Nephron progenitor cell (in vitro differentiated cells): ENCODE data around the gene KIF6.

ENCODE experiments used
- DNase-seq: peaks from one replicate; pipeline ENCODE4 v3.0.0; 2021
- H3K27ac Mint-ChIP-seq: 2 replicates; pipeline ENCODE4 v1.8.0; 2021; ENCODE audit warnings: mild to moderate bottlenecking, moderate library complexity, mixed read lengths
- H3K27me3 Mint-ChIP-seq: 2 replicates; pipeline ENCODE4 v1.8.0; 2021; ENCODE audit warnings: mild to moderate bottlenecking, low read depth, mixed read lengths; ENCODE audit not compliant: poor library complexity
- H3K36me3 Mint-ChIP-seq: 2 replicates; pipeline ENCODE4 v1.8.0; 2021; ENCODE audit warnings: low read depth, mixed read lengths
- H3K4me1 Mint-ChIP-seq: 2 replicates; pipeline ENCODE4 v1.8.0; 2021; ENCODE audit warnings: mixed read lengths
- H3K4me3 Mint-ChIP-seq: 2 replicates; pipeline ENCODE4 v1.8.0; 2021; ENCODE audit warnings: mild to moderate bottlenecking, moderate library complexity, mixed read lengths
- H3K9me3 Mint-ChIP-seq: 2 replicates; pipeline ENCODE4 v1.8.0; 2021; ENCODE audit warnings: mild to moderate bottlenecking, moderate library complexity, mixed read lengths
- TF ChIP-seq, protein P1 (sequence below): fragments of 200-600 bp; sonication (generic); IDR thresholded peaks from 2 replicates; pipeline ENCODE4 v1.5.0; 2021; ENCODE audit warnings: antibody characterized with exemption

Gene KIF6

DNA sequence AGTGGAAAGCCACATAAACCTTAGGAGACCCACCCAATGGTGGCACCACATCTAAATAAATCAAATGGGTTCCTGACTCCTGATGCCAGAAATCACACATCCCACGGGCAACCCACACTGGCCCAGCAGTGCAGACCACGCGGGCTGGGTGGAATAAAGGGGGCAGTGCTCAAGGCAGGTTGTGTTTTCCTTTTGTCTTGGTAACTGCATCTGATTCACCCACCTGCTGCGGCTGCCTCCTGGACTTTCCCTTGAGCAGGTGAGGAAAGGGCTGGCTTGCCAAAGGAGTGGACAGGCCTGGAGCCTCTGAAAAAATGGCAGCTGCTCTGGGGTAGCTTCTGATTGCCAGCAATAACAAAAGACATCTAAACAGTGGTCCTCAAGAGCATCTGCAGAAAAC, 283.2 kb downstream of the KIF6 start:
- no peaks in the 10 kb centered on the region for H3K36me3 Mint-ChIP-seq
- no peak for DNase-seq
- TF ChIP-seq, protein P1, sequence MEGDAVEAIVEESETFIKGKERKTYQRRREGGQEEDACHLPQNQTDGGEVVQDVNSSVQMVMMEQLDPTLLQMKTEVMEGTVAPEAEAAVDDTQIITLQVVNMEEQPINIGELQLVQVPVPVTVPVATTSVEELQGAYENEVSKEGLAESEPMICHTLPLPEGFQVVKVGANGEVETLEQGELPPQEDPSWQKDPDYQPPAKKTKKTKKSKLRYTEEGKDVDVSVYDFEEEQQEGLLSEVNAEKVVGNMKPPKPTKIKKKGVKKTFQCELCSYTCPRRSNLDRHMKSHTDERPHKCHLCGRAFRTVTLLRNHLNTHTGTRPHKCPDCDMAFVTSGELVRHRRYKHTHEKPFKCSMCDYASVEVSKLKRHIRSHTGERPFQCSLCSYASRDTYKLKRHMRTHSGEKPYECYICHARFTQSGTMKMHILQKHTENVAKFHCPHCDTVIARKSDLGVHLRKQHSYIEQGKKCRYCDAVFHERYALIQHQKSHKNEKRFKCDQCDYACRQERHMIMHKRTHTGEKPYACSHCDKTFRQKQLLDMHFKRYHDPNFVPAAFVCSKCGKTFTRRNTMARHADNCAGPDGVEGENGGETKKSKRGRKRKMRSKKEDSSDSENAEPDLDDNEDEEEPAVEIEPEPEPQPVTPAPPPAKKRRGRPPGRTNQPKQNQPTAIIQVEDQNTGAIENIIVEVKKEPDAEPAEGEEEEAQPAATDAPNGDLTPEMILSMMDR: no peak
- peaks cover 7% of the 10 kb centered on the region for H3K27me3 Mint-ChIP-seq
- H3K4me3 Mint-ChIP-seq: no peak overlapping the region
- peaks cover 7% of the 10 kb centered on the region for H3K9me3 Mint-ChIP-seq
- H3K27ac Mint-ChIP-seq: no peak overlapping the region
- H3K4me1 Mint-ChIP-seq: peaks cover 9% of the 10 kb centered on the region

- Mint-ChIP-seq H3K4me3 (no peak overlapping the region), H3K36me3 (no peaks in the 10 kb centered on the region), H3K27ac (no peak overlapping the region), H3K4me1 (peaks cover 9% of the 10 kb centered on the region), H3K9me3 (peaks cover 13% of the 10 kb centered on the region), H3K27me3 (peaks cover 7% of the 10 kb centered on the region)
- TF ChIP-seq, protein P1: no peak
- DNase-seq: no peak
Measured at GRCh38 chr6:39441301-39441700, 283.9 kb downstream of the KIF6 start.

GRCh38 chr6:39440039-39440426, 285.2 kb downstream of the KIF6 start:
- DNase-seq: no peak
- Mint-ChIP-seq H3K9me3 (peaks cover 22% of the 10 kb centered on the region), H3K36me3 (peaks cover 4% of the 10 kb centered on the region), H3K27ac (no peak overlapping the region), H3K4me1 (peaks cover 4% of the 10 kb centered on the region), H3K27me3 (peaks cover 3% of the 10 kb centered on the region), H3K4me3 (no peak overlapping the region)
- TF ChIP-seq, protein P1: no peak

DNA sequence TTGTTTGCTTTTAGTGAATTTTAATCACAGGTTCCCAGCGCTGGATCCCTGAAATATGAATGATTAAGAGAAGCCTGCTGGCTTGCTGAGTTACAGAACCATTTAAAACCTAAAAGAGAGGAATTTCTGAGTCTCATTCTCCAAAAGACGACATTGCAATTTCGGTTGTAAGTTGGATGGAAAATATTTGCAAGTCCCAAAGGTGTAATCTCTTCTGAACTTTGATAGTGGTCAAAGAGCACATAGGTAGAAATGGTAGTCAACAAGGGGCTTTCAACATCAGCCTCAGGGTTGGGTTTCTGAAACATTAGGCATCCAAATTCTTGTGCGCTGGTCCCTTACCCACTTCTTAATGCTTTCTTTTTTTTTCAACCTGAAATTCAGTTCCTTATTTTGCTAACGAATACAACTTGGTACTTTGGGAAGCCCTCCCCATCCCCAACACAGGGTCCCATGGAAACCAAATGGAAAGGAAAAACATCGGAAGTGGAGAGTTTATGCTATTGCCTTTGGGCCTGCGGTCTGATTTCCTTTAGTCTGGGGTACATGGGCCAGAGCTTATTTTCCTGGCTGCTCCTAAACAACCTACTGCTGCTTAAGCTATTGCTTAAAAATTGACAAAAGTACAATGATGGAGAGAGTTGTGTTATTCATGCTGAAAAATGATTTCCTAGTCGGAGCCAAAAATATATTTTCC, 285.7 kb downstream of the KIF6 start:
- Mint-ChIP-seq H3K9me3 (peaks cover 22% of the 10 kb centered on the region), H3K27ac (no peak overlapping the region), H3K4me3 (no peak overlapping the region), H3K4me1 (no peaks in the 10 kb centered on the region), H3K36me3 (peaks cover 4% of the 10 kb centered on the region), H3K27me3 (peaks cover 3% of the 10 kb centered on the region)
- TF ChIP-seq, protein P1: no peak
- DNase-seq: no peak

GRCh38 chr6:39433630-39434029, 291.6 kb downstream of the KIF6 start:
- Mint-ChIP-seq H3K36me3 (peaks cover 4% of the 10 kb centered on the region), H3K9me3 (peaks cover 22% of the 10 kb centered on the region), H3K4me1 (peaks cover 21% of the 10 kb centered on the region), H3K27me3 (no peaks in the 10 kb centered on the region), H3K27ac (no peak overlapping the region), H3K4me3 (no peak overlapping the region)
- no peak for DNase-seq
- TF ChIP-seq, protein P1: no peak
